GM21423 (cell line): ENCODE measurements around the gene SLC38A11.
"Not testable (repeated sequence)": the region's sequence is repeated elsewhere in the genome, so short reads cannot be mapped to it uniquely, and the experiment has no call there.

Experiments
- ATAC-seq: cut with Tn5 transposase; IDR thresholded peaks from one replicate; pipeline ENCODE4 v1.9.1; 2021; ENCODE audit warnings: mild to moderate bottlenecking, moderate library complexity; ENCODE audit not compliant: unreplicated experiment

SLC38A11 gene

DNA sequence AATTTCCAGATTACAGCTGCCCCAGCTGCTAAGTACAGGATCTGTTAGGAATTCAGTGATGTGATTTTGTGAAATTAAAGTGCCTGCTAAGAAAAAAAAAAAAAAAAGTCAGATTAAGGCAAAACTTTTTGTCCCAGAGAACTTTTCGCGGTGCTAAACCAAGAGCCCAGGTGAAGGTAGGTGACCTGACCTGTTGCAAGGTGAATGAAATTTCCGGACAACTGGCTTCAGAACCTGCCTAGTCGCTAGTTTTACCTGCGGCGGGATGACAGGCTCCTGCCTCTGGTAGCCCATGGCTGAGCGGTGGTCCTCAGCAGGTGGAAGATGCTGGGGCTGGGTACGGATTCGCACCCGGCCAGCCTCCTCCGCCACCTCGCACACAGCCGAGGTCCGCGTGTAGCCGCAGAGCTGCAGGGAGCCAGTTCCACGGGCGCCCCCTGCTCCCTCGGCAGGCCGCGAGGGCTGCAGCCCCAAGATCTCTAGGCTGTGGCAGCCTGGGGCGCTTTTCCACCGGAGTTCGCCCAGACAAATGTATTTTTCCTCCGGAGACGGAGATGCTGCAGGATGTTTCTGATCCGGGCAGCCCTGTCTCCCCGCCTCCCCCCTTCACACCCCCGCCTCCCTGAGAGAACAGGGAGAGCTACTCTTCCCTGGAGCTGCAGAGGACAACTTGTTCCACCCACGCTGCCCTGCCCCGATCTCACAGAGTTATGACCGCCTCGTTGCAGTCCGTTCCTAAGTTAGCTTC, at the start of gene SLC38A11:
SLC38A11 (minus strand) TSS at position 572 of the 748 bp plus-strand sequence; CDS start at position 294, 278 bp downstream.
- no peak for ATAC-seq

DNA sequence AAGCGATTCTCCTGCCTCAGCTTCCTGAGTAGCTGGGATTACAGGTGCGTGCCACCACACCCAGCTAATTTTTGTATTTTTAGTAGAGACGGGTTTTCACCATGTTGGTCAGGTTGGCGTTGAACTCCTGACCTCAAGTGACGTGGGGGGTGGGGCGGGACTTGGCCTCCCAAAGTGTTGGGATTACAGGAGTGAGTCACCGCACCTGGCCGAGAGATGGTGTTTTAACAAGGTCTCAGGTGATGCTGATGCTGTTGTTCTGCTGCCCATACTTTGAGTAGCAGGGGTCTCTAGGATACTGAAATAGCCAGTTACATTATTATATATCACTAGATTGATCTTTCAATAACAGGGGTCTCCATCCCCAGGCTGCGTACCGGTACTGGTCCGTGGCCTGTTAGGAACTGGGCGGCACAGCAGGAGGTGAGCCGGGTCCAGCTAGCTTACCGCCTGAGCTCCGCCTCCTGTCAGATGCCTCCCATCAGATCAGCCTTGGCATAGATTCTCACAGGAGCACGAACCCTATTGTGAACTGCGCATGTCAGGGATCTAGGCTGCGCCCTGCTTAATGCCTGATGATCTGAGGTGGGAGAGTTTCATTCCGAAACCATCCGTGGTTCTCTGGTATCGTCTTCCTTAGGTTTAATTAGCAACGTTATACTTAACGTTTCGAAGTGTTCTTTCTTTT, 48.3 kb upstream of the SLC38A11 start:
- no peak for ATAC-seq

DNA sequence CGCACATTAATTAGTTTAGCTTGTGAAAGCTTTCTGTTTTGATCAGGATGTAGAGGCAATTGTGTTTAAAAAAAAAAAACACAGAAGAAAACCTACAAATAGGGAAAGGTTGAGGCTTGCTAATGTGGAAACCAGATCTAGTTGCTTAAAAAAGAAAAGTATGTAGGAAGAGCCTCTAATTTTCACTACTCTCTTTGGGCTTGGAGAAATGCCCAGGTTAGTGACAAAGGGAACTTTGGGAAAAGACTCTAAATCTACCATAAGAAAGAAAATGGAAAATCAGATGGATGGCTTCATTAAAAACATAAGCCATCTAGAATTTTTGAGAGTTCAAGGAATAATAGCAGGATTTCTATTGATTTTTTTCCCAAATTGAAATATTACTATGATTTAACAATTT, 47.3 kb upstream of the SLC38A11 start:
- ATAC-seq = no peak

DNA sequence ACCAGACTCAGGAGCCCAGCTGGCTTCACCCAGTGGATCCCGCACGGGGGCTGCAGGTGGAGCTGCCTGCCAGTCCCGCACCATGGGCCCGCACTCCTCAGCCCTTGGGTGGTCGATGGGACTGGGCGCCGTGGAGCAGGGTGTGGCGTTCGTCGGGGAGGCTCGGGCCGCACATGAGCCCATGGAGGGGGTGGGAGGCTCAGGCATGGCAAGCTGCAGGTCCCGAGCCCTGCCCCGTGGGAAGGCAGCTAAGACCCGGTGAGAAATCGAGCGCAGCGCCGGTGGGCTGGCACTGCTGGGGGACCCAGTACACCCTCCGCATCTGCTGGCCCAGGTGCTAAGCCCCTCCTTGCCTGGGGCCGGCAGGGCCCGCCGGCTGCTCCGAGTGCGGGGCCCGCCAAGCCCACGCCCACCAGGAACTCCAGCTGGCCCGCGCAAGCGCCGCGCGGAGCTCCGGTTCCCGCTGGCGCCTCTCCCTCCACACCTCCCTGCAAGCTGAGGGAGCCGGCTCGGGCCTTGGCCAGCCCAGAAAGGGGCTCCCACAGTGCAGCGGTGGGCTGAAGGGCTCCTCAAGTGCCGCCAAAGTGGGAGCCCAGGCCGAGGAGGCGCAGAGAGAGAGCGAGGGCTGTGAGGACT, 39.5 kb upstream of the SLC38A11 start:
- not testable (repeated sequence) for ATAC-seq

DNA sequence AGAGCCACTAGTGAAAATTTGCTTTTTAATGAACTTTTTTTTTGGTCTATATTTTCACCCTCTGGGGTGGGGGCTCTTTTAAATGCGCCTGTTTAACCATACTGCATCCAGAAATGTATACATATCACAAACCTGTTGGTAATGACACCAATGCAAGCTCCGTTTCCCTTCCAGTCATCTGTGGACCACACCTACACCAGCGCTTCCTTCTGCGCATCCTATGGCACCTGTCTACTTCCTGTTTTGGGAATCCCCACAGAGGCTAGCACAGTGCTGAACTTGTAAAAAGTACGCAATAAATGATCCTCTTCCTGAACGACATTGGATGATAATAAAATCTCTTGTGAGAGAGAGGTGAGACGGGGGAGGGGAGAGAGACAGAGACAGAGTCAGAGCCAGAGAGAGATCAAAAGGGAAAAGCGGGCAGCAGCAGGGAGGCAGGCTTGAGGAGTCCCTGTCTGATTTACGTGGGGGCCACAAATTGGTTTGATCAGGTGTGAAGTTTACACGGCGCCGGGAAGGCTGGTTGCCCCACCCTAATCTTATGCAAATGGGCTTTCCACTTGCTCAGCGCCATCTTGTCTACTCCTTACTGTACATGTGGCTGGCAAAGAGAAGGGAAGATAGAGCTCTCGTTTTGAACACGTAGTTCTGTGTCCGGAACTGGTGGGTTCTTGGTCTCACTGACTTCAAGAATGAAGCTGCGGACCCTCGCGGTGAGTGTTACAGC, 38.1 kb upstream of the SLC38A11 start:
- ATAC-seq = no peak

- ATAC-seq = peak; percentile 44
Observed at GRCh38 chr2:164992818-164993217, 37.5 kb upstream of the SLC38A11 start.

GRCh38 chr2:164992093-164992454, 36.7 kb upstream of the SLC38A11 start:
- not testable (repeated sequence) for ATAC-seq

- peak; percentile 82 for ATAC-seq
Observed at GRCh38 chr2:164991361-164992092, 36.2 kb upstream of the SLC38A11 start.

DNA sequence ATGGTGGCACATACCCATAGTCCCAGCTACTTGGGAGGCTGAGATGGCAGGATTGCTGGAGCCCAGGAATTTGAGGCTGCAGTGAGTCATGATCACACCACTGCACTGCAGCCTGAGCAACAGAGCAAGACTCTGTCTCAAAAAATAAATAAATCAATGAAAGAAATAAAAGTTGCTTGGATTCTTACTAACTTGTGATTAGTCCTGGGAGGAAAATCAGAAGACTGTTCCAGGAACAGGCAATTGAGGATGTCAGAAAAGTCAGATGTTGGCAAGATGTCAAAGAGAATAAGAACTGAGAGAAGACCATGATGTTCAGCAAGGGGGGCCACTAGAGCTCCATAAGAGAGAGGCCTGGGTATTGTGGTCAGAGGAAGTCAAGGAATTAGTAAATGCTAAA, 35.6 kb upstream of the SLC38A11 start:
- not testable (repeated sequence) for ATAC-seq

DNA sequence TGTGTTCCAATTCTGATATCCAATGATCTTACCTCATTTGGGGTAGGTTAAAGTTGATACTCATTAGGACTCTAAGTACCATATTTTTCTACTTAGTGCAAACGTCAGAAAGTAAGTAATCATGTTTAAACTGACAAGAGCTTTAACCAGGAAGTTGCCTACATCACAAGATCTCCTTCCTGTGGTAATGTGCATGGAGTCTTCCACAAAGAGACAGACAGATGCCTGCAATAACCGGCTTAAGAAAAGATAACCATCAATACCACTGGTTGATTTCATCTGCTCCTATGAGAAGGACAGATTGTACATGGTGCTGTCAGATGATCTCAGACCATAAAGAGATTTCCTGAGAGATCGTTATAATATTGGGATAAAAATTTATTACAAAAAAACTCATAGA, 33.5 kb upstream of the SLC38A11 start:
- ATAC-seq = not testable (repeated sequence)

DNA sequence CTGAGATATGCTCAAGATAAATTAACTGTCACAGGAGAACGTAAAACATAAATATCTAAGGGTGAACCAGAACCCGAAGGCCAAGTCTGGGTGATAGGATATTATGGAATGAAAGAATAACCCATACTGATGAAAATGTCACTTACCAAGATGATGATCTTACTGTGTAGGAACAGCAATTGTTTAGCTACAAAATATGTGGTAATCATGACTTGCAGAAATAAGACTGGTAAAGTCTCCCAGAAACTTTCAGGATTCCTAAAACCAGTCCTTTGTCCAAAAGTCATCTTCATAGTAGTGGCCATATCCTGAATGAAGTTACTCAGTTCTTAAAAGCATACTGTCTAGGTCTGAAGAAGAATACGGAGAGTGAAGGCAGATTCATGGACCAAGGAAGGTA, 30.7 kb upstream of the SLC38A11 start:
- ATAC-seq = not testable (repeated sequence)

DNA sequence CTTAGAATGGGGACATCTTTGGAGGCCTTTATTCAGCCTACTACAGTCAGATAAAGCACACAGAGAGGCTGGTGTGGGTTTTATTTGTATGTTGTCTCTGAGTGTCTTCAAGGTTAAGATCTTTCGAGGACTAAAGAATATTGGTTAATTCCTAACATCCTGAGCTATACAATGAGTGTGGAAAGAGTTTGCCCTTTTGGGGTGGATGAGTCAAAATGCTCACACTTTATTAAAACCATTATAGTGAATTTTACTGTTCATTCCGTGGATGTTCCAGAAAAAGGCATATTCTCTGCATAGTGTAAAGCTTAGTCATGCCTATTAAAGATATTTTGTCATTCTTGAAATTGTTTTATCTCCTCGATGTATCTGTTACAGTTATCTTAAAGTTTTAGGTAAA, 29.1 kb upstream of the SLC38A11 start:
- no peak for ATAC-seq

DNA sequence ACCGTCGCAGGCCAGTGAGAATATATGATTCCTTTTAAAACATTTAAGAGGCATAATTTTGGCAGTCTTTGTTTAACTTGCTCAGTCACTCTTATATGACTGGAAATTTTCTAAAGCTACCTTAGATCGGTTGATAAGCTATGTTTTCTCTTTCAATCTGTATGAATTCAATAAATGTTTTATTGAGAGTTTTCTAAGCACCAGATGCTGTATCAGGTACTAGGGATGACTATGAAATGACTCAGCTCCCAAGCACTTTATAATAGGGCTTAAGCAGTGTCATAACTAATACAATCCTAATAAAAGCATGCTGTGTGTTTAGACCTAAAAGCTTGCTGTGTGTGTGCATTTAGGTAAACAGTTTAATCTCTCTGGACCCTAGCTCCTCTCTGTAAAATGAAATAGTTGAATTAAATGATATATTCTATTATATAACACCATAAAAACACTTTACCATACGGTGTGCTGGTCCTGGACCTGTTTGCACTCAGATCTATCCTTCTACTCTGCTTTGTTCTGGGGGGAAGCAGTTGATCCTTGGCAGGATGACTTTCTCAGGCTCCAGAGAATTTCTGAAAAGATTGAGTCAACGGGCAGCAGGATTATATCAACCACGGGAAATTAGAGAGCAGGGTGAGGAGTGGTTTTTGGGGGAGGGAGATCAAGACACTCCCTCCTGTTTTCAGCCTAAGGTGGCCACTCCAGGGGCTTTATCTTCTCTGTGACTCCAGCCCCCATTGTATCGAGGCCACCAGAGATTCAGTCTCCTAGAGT, 26.1 kb upstream of the SLC38A11 start:
- no peak for ATAC-seq

- ATAC-seq = peak; percentile 68
Observed at GRCh38 chr2:164980688-164981087, 25.4 kb upstream of the SLC38A11 start.

DNA sequence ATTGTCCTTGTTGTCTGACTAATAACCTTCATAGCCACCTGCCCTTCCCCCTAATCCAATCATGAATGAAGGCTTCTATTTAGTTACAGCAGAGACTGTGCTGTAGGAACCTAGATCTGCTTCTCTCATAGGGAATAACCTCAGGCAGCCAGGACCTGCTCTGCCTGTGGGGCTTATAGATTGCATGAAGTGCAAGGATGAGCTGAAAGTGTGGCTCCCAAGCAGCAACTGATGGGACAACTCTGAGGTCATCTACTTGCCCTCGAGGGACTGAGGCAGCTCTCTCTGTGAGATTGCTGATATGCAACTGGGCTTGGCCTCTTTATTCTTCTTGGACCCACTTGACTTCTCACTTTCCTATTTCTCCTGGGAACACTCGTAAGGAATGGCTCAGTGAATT, 23.8 kb upstream of the SLC38A11 start:
- ATAC-seq = no peak

DNA sequence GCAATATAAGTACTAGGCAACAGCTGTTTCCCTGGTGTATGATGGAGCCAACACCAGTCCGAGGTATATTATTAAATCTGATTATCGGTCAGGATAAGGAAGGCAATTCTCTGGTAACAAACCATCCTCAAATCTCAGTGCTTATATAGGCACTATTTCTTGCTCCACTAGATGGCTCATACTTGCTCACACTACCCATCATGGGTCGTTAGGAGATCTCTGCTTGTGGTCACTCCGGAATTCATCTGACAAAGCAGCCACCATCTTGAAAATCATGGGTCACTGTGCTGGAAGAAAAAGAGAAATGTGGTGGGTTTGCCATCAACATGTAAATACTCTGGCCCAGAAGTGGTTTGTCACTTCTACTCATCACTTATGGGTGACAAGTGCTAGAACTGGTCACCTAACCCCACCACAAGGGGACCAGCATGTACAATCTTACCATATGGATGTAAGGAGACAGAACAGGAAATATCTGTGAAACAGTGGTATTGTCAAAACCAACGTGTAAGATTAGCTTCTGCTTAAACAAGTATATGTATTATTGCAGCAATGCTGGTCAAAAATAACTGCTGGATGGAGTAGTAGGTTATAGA, 21.6 kb upstream of the SLC38A11 start:
- not testable (repeated sequence) for ATAC-seq

GRCh38 chr2:164976301-164976700, 21.0 kb upstream of the SLC38A11 start:
- no peak for ATAC-seq

GRCh38 chr2:164975891-164976290, 20.6 kb upstream of the SLC38A11 start:
- ATAC-seq = no peak

DNA sequence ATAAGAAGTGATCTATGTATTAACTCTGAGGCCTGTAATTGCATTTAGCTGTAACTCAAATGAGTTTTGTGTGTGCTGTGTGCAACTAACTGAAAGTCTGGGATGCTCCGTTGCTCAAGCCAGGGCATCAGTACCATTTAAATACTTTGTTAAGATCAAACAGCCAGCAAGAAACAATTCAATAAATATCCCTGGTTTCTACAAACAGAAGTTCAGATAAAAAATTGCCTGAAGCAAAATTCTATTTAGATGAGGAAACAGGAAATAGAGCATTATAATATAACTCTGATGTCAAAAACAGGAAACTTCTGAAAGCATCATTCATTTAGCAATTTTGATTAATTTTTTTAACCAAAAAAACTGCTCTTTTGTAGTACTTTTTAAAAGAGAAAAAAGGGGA, 18.9 kb upstream of the SLC38A11 start:
- no peak for ATAC-seq
